HG02623 (cell line): ENCODE data around the gene RBM17.
A peak's percentile ranks its signal among the peaks of the same experiment; 100 is the strongest.
"Not testable (repeated sequence)": the region's sequence is repeated elsewhere in the genome, so short reads cannot be mapped to it uniquely, and the experiment has no call there.

Source experiments
- ATAC-seq: cut with Tn5 transposase; IDR thresholded peaks from one replicate; pipeline ENCODE4 v1.9.1; 2021; ENCODE audit warnings: moderate library complexity; ENCODE audit not compliant: unreplicated experiment

The RBM17 gene

DNA sequence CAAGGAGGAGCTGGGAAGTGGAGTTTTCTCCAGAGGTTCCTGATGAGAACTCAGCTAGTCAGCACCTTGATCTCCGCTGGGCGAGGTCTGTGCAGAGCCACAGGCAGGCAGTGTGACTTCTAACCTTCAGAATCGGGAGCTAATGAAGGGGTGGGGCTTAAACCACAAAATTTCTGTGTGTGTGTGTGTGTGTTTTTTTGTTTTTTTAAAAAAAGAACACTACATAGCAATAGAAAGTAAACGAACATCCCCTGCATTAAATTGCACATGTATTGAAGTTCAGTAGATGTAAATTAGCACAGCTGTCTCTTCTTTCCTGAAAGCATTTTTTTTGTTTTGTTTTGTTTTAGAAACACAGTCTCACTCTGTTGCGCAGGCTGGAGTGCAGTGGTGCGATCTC is 46.2 kb downstream of the RBM17 start:
- ATAC-seq, result peak; percentile 55

DNA sequence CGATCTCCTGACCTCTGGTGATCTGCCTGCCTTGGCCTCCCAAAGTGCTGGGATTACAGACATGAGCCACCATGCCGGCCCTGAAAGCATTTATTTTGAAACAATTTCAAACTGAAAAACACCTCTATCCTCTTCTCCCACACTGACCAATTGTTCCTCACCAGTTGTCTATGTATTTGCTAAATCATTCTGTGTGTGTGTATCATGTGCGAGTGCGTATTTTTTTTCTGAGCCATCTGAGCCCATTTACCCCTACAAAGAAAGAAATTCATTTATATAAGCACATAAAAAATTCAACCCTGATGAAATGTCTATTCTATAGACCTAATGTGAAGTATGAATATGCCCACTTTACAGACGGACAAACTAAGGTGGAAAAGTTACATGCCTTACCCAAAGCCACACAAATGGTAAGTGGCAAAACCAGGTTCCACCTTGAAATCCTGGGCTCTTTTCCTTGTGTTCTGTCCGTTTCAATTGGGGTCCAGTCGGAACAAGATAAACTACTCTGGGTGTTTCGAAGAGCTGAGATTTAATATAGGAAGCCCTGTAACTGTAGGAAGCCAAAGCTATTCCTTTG is 46.8 kb downstream of the RBM17 start:
- no peak for ATAC-seq

DNA sequence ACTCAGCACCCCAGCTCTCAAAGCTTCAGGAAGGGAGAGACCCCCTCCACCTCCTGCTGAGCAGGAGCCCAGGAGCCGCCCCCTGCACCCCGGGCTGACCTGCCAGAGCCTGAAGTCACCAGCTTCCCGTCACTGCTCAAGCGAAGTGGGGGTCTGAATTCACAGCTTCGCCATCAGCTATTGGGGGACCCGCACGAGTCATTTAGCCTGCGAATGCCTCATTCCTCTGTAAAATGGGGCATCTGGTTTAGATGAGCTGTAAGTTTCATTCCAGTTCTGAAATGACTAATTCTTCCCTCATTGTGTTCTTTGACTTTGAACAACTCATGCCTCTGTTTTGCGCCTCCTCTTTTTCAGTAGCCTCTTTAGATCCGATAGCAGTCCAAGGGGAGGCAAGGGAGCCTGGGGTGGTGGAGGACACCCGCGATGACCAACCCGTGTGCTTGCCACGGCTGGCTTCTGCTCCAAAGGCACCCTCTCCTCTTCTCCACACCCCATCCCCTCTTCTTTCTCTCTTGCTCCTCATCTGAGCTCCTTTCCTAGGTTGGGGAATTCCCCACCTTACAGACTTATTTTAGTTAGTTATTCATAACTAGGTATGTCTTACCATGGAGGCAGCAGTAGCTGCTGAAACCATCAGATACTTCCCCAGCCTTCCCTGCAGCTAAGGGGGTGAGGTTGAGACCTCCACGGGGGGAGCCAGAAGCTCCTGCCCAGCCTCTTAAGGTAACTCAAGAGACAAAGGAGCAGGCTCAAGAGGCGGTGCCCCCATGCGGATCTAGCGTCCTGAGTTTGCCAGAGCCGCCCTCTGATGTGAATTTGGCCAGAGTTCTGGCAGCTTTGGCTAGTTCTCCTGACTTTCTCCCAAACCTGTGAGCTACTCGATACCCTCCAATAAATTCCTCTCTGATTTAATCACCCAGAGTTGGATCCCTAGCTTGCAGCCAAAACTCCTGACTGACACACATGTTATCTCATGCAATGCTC is 47.7 kb downstream of the RBM17 start:
- ATAC-seq, result peak; percentile 33

DNA sequence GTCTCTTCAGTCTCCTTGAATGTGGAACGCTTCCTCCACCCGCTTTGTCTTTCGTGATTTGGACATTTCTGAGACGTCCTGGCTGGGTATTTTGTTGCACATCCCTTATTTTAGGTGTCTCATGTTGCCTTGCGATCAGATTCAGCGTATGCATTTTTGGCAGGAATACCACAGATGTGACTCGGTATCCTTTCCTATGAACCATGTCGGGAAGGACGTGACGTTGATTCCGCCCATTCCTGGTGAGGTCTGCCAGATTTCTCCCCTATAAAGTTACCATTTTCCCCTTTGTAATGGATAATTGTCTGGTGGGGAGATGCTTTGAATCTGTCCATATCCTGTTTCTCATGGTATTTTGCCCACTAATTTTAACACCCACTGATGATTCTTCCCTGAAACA is 49.6 kb downstream of the RBM17 start:
- no peak for ATAC-seq

DNA sequence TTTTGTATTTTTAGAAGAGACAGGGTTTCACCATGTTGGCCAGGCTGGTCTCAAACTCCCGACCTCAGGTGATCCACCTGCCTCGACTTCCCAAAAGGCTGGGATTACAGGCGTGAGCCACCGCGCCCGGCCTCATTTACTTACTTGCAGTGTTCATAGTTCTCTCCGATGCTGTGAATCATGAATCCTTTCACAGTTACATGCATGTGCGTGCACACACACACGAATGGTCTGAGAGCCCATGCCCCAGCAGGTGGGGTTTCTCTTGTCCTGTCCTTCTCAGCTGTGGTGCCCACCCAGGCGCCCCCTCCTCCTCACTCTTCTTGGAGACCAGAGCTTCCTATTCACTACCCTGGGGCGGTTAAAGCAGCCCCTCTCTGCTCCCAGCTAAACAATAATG is 50.6 kb downstream of the RBM17 start:
- no peak for ATAC-seq

DNA sequence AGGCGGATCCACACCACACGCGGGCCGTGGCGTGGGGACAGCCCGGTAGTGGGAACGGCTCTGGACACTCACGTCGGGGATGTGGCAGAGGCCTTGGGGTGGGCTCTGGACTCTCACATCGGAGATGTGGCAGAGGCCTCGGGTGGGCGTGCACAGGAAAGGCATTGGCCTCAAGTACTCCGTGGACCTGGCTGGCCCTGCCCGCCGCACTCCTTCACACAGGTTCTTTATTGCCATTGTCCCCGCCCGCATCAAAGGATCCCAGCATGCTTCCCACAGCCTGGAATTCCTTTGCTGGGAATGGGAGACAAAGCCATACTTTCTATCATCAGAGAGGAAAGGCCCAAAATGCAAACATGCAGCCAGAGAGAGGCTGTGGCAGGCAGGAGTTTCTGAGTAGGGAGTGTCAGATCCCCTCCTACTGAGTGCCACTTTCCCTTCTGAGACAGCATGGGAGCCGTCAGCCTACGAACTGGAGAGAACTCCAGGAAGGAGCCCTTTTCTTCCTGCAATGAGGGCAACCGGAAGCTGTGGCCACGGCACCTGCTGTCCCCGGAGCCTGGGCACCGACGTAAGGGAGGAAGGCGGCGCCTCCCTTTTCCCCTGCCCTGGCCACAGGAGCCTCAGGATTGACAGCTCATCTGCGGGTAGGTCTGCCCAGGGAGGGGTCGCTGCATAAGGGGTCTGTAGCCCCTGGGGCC is 51.5 kb downstream of the RBM17 start:
- no peak for ATAC-seq

DNA sequence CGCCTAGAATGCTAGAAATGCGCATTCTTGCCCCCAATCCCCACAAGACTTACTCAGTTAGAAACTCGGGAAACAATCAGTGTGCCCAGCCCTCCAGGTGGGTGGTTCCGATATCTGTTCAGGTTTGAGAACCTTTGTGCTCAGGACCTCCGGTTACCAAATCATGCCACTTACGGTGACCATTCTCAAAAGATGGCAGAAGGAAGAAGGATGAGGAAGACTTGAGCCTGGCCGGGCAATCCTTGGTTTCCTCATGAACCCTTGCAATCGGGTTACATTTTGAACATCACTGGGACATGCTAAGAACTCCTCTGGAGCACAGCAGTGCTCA is 52.1 kb downstream of the RBM17 start:
- no peak for ATAC-seq

DNA sequence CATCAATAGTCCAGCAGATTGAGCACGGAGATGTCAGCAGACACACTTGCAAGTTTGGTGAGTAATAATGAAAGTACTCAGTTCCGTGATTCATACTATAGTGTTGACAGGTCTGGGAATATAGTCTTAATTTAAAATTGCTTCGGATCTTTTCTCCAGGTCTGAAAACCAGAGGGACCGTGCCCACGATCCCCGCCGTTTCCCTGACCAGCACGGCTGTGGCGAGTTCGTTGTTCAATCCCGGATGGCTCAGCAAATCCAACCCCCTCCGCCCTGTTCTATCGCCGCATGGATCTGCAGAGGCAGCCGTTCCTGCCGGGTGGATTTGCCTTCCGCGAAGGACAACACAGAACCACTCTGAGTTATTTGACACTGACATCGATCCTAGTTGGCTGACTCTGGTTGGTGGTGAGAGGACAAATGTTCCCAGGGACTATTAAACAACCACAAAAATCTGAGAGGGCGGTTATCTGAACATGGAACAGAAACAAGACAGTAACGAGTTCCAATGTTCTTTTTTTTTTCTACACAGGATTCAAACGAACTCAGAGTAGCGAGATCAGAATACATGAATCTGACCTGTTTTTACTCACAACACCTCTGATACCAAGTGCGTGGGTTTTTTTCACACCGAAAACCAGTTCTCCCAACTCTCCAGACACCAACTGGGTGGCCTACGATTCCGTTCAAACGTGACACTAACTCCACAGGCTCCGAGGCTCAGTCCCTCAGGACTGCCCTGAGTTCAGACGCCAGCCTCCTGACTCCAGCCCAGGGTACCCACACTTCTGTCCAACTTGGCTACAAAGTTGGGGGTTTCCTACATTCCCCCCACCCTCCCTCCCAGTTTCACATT is 52.7 kb downstream of the RBM17 start:
- peak; percentile 45 for ATAC-seq

DNA sequence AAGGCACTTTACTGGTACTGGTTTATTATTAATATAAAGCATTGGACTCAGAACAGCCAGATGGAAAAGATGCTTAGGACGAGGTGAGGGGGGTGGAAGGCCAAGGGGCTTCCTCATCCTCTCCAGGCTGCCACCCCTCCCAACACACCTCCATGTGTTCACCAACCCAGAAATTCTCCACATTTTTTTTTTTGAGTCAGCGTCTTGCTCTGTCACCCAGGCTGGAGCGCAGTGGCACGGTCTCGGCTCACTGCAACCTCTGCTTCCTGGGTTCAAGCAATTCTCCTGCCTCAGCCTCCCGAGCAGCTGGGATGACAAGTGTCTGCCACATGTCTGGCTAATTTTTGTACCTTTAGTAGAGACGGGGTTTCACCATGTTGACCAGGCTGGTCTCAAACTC is 53.4 kb downstream of the RBM17 start:
- not testable (repeated sequence) for ATAC-seq

DNA sequence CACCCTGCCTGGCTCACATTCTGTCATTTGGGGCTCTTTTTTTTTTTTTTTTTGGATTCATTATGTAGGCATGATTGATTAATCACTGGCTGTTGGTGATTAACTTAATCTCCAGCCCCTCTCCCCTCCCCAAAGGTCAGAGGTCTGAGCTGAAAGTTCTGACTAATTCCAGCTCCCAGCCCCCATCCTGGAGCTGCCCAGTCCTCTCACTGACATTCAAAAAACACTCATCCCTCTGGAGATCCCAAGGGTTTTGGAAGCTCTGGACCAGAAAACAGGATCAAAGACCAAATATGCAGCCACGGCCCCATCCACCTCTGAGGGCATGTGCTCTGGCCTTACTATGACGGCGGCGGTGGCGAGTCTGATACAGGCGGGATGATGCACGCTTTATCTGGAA is 53.8 kb downstream of the RBM17 start:
- no peak for ATAC-seq

DNA sequence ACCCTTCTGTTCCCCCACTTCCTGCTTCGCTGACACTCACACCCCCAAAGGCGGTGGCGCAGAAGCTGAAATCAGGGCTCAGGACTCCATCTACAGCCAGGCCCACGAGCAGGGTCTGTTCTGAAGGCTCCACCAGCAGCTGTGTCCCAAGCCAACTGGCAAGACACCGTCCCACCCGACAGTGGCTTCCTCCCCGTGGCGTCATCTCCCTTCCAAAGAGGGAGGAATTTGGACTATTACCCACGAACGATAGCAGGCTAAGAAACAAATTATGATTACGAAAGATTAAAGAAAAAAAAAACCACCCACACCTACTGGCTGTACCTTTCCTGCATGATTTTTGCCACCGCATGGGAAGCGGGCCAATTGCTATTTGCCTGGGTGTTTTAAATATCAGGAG is 54.3 kb downstream of the RBM17 start:
- no peak for ATAC-seq

DNA sequence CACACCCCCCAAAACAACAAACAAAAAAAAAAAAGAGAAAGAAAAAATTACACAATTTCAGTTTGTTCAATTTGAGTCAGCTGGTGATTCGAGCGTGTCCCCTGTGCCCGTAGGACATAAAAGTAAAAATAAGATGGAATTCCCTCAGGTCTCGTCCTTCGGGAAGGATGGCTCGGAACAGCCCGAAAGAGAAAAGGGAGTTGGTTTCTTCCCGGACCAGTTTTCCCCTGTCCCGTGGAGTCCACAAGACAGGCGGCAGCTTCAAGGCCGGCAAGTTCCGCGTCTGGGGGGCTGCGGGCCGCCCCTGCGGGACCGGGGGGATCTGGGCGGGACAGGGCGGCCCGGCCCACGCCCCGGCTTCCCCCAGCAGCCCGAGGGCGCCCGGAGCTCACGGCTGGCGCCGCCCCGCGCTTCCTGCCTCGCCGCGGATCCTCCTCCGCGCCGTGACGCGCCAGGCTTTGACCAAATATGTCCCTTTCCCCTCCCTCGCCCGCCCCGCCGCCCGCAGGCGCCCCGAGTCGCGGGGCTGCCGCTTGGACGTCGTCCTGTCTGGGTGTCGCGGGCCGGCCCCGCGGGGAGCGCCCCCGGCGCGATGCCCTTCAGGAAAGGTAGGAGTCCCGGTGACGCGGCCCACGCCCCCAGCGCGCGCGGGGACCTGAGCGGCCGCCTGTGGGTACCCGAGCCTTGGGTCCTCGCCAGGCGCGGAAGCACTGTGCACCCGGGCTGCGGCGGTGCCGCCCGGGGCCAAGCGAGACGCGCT is 55.8 kb downstream of the RBM17 start:
- ATAC-seq, result peak; percentile 76

DNA sequence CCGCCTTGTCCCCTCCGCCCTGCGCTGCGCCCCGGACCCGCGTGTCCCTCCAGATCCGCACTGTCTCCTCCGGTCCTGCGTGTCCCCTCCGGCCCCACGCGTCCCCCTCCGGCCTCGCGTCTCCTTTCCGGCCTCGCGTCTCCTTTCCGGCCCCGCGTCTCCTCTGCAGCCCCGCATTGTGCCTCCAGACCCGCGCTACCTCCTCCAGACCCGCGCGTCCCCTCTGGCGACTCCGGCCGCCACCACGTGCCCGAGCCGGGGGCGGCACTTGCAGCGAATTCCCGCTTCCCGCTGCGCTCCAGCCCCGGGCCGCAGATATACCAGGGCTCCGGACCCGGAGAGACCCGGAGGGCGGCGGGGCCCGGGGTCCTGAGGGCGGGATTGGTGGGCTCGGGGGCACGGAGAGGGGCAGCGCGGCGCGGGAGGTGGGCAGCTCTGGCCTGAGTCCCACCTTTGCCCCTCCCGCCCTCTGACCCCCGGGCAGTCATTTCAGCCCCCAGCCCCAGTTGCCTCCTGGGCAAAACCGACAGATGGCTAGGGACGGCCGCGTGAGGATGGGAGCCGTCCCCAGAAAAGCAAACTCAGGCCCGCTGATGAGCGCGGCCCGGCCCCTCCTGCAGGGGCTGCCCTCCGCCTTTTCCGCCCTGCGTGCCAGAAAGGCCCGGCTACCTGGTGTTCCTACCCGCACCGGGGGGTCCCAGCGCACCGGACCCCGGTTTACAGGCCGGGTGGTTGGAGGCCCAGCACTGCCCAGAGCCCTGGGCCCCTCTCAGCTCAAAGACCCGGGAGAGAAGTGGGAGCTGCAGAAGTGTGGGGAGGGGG is 56.5 kb downstream of the RBM17 start:
- ATAC-seq, result no peak

DNA sequence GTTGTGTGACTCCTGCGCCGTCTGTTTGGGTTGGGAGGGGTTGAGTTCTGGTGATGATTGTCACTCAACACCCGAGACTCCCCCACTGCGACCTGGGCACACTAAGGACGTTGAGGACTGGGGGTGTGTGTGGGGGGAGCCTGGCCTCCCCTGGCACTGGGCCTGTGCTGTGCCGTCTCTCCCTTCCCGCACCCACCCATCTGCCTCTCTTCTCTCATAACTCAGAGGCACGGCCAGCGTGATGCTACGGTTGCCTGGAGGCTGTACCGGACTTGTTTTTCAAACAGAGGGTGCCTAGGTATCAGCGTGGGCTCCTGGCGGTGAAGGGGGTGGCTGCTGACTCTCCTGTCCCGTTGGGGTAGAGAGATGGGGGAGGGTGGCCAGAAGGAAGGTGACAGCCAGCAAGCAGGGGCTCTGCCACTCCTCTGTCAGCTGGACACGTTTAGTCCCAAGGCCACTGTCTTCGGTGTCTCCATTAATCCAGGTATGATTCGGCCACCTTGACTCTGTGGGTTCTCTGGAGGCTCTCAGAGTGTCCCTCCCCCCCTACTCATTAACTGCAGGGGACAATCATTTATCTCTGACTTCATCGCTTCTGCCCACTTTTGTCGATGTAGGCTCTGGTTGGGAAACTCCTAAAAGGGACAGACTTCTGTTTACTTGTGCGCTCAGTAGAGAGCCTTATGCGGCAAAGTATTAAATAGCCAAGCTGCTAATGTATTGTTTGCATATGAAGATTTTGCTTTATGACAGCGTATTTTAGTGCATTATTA is 57.4 kb downstream of the RBM17 start:
- no peak for ATAC-seq

DNA sequence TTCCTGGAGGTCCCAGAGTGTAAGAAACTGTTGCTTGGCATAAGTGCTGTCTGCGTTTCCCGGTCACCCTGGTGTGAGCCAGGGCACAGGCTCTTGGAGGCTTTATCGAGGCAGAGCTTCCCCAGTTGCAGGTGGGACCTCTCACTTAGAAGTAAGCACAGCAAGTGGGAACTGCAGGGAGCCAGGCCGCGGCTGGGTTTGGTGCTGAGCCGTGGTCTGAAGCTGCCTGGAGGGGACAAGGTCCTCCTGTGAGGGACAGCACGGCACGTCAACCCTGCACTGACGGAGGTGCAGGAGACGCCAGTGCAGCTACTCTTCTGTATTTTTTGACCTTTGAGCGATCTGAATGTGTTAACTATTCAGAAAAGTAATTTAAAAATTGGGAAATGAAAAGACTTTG is 58.1 kb downstream of the RBM17 start:
- no peak for ATAC-seq

DNA sequence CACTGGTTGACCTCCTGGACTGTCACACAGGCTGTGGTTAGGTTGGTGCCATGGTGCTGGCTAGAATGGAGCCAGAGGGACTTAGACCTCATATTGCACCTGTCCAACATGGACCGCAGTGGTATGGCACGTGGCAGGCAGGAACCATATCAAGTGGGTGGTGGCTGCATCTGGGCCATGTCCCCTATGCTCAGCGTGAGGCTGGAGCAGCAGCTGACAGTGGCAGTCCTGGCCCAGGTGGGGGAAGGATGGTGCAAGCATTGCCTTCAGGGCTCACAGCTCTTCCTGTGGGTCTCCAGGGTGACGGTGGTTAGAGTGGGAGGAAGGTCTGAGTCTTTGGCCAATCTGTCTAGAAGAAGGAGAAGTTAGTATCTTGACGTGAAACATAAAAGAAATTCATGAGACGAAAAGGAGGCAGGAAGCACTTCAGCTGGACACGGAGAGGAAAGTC is 59.4 kb downstream of the RBM17 start:
- no peak for ATAC-seq

DNA sequence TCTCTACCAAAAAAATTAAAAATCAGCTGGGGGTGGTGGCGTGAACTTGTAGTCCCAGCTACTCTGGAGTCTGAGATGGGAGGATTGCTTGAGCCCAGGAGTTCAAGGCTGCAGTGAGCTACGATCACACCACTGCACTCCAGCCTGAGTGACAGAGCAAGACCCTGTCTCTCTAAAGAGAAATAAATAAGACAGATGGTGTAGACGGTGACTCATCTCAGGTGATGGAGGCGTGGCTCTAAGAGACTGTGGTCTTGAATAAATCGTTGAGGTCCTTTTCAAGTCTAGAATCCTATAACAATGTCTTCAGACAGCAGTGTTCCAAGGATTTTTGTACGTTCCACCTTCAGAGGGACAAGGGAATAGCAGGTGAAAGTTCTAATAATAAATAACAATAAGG is 60.1 kb downstream of the RBM17 start:
- no peak for ATAC-seq

DNA sequence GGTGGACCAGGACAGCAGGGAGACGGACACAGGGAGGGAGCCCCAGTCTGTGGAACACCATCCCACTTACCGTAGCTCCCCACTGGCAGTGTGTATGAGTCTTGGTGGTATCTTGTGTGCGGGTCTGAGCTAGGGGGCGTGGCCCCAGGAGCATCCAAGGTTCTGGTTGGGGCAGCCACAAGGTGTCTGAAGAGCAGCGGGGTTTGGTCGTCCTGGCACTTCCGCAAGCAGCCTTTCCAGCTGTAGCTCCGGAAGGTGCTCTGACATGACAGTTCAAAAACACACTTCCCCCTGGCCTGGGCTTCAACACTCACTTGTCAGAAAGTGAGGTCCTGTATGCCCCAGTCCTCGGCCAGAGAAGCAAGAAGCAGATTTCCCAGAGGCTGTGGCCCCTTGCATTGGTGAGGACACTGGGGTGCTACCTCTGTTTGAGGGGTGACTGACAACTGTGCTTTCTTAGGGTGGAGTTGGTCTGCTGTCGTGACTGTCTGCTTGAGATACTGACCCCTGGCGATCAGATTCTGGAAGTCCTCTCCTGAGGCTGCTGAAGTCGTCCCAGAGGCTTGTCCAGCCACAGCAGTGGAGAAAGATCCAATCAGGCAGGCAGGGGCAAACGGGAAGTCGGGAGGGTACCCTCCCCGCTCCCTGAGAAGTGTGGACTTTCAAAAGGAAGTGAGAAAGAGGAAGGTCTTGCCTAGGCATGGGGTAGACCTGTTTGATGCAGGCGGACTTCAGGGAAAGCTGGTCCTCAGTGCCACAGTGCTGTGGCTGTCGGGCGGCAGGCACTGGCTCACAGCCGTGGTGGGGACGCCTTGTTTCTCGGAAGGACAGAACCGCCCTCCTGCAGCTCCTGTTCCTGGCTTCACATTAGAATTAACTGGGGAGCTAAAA is 62.5 kb downstream of the RBM17 start:
- peak; percentile 83 for ATAC-seq
